Measurements from ENCODE around the gene BMP2K. TPM values are rescaled to one million over a fixed set of nuclear protein-coding genes. Genes with fewer than 3 reads are reported as not detected.

BMP2K gene
- total and polyA plus RNA-seq, 3 donors from 2014 or later, result 64.9 to 110 (median 102) TPM

DNA sequence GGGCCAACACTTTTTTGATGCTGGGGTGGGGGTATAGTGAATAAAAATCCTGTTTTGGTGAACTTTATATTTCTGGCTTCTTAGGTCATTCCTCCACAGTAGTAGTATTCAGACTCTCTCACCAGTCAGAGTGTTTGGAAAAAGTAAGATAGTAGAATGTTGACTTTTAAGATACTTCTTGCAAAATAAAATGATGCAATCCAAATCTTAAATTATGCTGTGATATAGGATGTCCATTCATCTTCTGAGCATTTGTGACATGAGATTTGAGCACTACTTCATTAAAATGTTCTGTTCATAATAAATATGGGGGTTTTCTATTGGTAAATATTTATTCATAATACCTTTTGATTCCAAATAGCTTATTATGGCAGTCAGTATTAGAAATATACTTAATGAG is 70.1 kb downstream of the BMP2K start:
- intact Hi-C loops (cut with DNase I; ENCODE audit: low total_unique reads), result no loop called here
- TF ChIP-seq, protein P1, sequence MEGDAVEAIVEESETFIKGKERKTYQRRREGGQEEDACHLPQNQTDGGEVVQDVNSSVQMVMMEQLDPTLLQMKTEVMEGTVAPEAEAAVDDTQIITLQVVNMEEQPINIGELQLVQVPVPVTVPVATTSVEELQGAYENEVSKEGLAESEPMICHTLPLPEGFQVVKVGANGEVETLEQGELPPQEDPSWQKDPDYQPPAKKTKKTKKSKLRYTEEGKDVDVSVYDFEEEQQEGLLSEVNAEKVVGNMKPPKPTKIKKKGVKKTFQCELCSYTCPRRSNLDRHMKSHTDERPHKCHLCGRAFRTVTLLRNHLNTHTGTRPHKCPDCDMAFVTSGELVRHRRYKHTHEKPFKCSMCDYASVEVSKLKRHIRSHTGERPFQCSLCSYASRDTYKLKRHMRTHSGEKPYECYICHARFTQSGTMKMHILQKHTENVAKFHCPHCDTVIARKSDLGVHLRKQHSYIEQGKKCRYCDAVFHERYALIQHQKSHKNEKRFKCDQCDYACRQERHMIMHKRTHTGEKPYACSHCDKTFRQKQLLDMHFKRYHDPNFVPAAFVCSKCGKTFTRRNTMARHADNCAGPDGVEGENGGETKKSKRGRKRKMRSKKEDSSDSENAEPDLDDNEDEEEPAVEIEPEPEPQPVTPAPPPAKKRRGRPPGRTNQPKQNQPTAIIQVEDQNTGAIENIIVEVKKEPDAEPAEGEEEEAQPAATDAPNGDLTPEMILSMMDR (IDR thresholded peaks at IDR 0.05), result no peak
- TF ChIP-seq POLR2A (IDR thresholded peaks at IDR 0.05), result no peak
- H3K36me3 ChIP-seq (ENCODE audit: low read depth, missing control alignments), result no peaks in the 10 kb centered on the region
- no peaks in the 10 kb centered on the region for H3K9me3 ChIP-seq
- no peak overlapping the region for H3K4me3 ChIP-seq
- no peaks in the 10 kb centered on the region for H3K27me3 ChIP-seq
- H3K4me1 ChIP-seq, result no peaks in the 10 kb centered on the region
- H3K27ac ChIP-seq, result no peak overlapping the region
- no peak for DNase-seq

- 85 to 90% methylated on average over 2 of the region's 2 CpGs for whole genome bisulfite sequencing, 2 donors
- intact Hi-C loops (cut with DNase I; ENCODE audit: low total_unique reads), result loop anchor here (10.0 kb wide), 1 partner anchor 248 kb away; no protein-coding TSS in a partner anchor
- H3K27ac ChIP-seq, result no peak overlapping the region
Observed at GRCh38 chr4:78862314-78862737, 86.2 kb downstream of the BMP2K start.

DNA sequence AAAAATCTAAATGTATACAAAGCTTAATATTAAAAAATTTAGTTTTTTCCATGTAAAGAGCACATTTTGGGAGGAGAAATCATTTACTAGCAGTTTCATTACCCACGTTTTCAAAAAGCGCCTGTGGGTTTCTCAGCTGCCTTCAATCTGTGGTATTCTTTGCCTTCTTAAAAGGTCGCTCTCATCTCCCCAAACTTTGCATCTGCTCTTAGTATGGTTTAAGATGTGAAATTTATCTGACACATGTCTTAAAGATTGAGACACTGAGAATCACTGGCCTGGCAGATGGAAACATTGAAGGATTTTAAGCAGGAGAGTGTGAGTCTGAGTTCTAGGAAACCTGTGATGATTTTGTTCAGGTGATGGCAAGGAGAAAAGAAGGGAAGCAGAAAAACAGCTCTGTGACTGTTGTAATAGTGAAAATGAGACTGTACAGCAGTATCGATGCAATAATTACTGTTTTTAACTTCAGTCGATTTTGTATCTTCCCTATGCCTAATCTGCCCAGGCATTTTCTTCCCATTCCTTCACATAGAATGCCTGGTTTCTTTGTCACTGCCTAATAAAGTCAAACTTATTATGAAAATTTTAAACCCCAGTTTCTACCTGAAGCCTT is 87.2 kb downstream of the BMP2K start:
- no peaks in the 10 kb centered on the region for H3K27me3 ChIP-seq
- TF ChIP-seq, protein P1 (IDR thresholded peaks at IDR 0.05), result no peak
- TF ChIP-seq POLR2A (IDR thresholded peaks at IDR 0.05), result no peak
- intact Hi-C loops (cut with DNase I; ENCODE audit: low total_unique reads), result loop anchor here (10.0 kb wide), 1 partner anchor 249 kb away; no protein-coding TSS in a partner anchor
- no peak overlapping the region for H3K4me3 ChIP-seq
- DNase-seq, result no peak
- no peak overlapping the region for H3K27ac ChIP-seq
- H3K4me1 ChIP-seq, result no peaks in the 10 kb centered on the region
- H3K9me3 ChIP-seq, result no peaks in the 10 kb centered on the region
- no peaks in the 10 kb centered on the region for H3K36me3 ChIP-seq (ENCODE audit: low read depth, missing control alignments)
- WGBS, 2 donors, result 67 to 75% methylated on average over 5 of the region's 5 CpGs

More at GRCh38 chr4:78862314-78862737, 86.2 kb downstream of the BMP2K start:
- no peaks in the 10 kb centered on the region for H3K36me3 ChIP-seq (ENCODE audit: low read depth, missing control alignments)
- TF ChIP-seq, protein P1 (IDR thresholded peaks at IDR 0.05), result no peak
- TF ChIP-seq POLR2A (IDR thresholded peaks at IDR 0.05), result no peak
- H3K4me1 ChIP-seq, result no peaks in the 10 kb centered on the region
- H3K27me3 ChIP-seq, result no peaks in the 10 kb centered on the region
- no peaks in the 10 kb centered on the region for H3K9me3 ChIP-seq
- no peak overlapping the region for H3K4me3 ChIP-seq
- DNase-seq, result no peak

GRCh38 chr4:78863991-78864390 is 87.8 kb downstream of the BMP2K start:
- H3K27ac ChIP-seq, result no peak overlapping the region
- no peaks in the 10 kb centered on the region for H3K27me3 ChIP-seq
- H3K36me3 ChIP-seq (ENCODE audit: low read depth, missing control alignments), result no peaks in the 10 kb centered on the region
- H3K4me1 ChIP-seq, result no peaks in the 10 kb centered on the region
- no peak overlapping the region for H3K4me3 ChIP-seq
- 66 to 67% methylated on average over 2 of the region's 2 CpGs for WGBS, 2 donors
- DNase-seq, result no peak
- TF ChIP-seq, protein P1 (IDR thresholded peaks at IDR 0.05), result no peak
- no peak for TF ChIP-seq POLR2A (IDR thresholded peaks at IDR 0.05)
- H3K9me3 ChIP-seq, result no peaks in the 10 kb centered on the region
- intact Hi-C loops (cut with DNase I; ENCODE audit: low total_unique reads), result loop anchor here (10.0 kb wide), 1 partner anchor 249 kb away; no protein-coding TSS in a partner anchor

Measured in testis (tissue), 3 donors.